Dermis blood vessel endothelial cell (primary cell): ENCODE measurements around the gene AIPL1. TPM values are rescaled to one million over a fixed set of nuclear protein-coding genes. Genes with fewer than 3 reads are reported as not detected.

Experiments
- DNase-seq: peaks from one replicate; pipeline ENCODE4 v3.0.0; 2010
- total RNA-seq: library from RNA; depleted of rRNA; stranded (reverse); fragments of >200 nt; gene quantifications from 2 replicates; pipeline ENCODE4 v1.2.3, GENCODE V29; 2014

AIPL1 gene
- total RNA-seq, 1 donor from 2014 or later: not detected

DNA sequence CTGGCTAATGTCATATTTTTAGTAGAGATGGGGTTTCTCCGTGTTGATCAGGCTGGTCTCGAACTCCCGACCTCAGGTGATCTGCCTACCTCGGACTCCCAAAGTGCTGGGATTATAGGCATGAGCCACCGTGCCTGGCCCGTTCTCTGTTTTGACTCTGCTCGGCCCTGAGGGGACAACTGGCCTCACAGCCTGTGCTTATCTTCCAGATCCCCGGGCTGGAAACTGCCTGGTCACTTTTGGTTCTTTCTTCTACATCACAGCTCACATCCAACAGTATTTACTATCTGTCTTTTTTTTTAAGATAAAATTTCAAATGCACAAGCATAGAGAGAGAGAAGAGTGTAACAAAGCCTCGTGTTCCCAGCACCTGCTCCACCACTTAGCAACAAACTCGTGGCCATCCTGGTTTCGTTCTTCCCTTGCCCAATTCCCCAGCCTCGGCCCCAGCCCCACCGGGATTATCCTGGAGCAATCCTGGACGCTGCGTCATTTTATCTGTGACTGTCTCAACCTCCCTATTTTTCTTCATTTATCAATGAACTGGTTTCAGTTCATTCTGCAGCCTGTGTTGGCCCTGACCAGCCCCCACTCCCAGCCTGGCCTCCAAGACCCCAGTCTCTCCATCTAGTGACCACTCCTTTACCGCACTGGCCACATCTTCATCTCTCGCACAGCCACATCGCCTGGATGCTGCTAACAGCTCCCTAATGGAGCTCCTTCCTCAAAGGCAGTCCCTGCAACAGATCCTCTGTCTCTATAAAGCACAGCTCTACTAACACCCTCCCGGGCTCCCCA lies 30.5 kb upstream of the AIPL1 start:
- DNase-seq: no peak

GRCh38 chr17:6464446-6465041 lies 29.6 kb upstream of the AIPL1 start:
- DNase-seq: no peak

DNA sequence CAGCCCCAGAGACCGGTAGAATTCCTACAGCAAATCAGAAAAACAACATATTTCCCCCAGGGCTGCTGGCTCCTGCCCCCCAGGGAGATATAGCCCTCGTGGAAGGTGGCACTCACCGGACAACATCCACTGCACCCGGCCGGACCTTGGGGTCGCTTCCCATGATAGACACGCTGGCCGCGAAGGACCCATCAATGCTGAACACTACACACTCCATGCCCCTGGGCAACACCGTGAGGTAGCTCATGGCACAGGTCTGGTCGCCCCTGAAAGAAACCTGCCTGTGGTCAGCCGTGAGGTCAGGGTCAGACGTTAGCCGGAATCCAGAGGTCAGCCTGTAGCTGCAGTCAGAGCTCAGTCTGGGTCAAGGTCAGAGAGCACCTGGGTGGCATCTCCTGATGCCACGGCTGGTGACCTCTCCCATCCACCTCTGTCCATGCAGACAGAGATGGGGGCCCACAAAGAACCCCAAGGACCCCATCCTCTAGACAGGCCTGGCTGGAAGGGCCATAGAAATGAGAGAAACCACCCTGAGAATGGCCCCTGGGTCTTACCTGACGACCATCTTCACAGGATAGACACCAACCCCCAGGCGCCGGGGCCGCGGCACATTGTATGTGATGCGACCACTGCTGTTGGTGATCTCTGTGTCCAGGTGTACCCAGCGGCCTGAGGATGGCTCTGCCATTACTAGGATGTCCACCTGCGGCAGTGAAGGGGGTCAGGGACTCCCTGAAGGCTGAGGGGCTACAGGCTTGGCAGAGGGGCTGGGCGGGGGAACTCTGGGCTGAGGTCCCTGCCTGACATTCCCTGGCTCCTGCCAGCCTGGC lies 28.9 kb upstream of the AIPL1 start:
- no peak for DNase-seq

DNA sequence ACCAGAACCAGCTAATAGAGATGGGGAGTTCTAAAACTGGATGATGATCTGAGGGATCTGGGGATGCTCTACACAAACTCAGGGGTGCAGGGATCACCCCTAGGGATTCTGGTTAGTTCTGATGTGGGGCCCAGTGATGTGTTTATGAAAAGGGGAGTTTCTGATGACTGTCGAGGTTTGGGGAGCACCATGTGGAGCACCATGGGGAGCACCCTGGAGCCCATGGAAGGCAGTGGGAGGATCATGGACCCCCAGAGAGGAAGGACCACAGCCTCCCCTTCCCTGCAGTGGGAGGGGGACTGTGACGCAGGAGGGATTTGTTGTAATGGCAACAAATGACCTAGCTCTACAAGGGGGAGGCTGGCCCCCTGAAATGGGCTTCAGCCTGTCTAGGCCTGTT lies 27.8 kb upstream of the AIPL1 start:
- no peak for DNase-seq

DNA sequence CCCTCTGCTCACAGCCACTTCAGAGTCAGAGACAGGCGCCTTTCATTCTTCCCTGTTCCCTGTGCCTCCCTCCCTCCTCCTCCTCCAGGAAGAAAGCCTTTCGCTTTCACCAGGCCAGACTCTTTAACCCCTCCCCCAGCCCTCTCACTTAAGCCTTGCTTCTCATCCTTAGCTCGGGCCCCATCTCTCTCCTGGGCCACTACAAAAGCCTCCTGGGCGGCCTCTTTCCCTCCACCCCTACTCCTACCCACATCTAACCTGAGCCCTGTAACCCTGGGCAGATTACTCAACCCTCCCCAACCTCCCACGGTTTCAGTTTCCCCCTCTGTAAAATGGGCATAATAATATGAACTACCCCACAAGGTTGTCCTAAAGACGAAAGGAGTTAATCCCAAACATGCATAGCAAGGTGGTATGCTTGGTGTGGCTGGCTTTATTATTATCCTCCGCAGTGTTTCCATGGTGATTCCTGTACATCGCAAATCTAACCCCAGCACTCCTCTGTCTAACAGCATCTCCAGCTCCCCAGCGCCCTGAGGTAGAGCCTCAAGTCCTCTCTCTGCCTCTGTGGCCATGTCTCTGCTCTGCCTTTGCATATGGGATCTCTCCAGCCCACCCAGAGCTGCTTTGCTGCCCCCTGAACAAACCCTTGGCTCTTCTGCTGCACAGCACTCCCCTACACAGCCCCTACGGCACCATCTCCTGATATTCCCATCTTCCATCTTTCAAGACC lies 27.0 kb upstream of the AIPL1 start:
- no peak for DNase-seq

DNA sequence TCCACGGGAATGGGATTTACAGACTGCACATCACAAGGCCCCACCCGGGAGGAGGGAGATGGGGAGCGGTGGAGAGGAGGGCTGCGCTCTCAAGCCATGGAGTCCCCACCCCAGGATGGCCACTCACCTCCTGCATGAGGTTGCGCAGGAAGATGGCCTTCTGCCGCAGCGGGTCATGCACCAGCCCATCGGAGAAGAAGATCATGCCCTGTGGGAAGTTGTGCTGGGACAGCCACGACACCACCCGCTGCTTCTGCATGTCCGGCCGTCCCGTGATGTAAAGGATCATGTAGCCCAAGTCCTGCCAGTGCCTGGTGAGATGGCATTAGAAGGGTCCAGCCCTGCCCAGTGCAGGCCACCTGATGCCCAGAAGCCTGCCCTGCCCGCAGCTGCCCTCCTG lies 26.3 kb upstream of the AIPL1 start:
- DNase-seq: no peak

GRCh38 chr17:6460531-6461161 lies 25.7 kb upstream of the AIPL1 start:
- DNase-seq: no peak

- no peak for DNase-seq
Measured at GRCh38 chr17:6458460-6458950, 23.6 kb upstream of the AIPL1 start.

DNA sequence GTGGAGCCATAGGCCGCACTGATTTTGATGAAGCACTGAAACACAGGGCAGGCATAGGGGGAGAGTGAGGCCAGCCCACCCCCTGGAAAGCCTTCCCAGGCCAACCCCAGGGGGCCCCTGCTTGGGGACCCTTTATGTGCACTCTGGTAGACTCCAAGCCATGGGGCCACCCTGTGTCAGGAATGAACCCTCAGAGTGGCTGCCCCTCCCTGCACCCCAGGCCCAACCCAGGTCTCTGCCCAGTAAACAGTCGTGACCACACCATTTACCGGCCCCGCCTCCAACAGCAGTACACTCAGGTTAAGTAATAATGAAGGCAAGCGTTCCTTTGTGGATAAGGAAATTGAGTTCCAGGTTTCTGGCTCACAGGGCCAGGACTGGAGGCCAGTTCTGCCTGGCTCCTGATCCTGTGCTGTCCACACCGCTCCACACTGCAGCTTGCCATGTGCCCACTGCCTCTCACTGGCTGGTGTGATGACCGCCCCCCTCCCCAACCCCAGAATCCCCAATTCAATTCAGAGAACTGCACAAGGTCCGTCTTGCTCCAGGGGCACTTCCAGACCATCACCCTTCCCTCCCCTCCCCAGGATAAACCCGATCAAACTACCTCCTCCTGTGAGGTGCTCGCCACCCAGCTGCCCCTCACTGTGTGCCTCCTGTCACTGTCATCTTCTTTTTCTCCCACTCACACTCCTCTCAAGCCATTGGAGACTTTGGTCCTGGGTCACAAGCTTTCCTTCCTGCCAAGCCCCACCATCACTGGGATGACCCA lies 23.0 kb upstream of the AIPL1 start:
- DNase-seq: no peak

DNA sequence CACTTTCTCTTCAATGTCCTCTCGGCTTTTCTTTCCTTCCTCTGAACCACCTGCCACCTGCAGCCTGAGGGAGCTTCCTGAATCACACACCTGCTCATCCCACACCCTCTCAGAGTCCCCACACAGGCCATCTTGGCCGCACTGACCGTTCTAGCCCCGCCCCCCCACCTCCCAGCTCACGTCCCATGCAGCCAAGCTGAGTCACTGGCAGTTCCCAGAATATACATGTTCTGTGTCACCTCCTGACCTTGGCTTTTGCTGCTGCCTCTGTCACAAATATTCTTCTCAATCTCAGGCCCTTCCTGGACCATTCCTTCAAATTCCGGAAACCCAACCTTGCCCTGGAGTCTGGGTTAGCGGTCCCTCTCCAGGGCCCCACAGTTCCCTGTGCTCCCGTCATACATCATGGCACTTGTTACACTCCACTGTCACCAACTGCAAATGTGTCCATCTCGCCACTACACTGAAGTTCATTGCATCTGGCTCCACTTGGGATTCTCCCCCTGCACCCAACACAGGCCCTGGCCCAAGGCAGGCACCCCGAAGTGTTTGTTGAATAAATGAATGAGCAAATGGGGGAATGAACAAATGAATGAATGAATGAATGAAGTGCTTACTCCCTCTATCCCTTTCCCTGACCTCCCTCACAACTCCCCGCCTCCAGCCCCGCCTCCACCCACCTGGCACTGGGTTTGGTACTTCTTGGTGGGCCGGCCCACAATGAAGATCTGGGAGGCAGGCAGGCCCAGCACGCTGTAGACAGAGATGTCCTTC lies 22.2 kb upstream of the AIPL1 start:
- DNase-seq: peak; percentile 71

- no peak for DNase-seq
Measured at GRCh38 chr17:6456321-6456720, 21.4 kb upstream of the AIPL1 start.

- DNase-seq: peak; percentile 62
Measured at GRCh38 chr17:6455321-6455705, 20.4 kb upstream of the AIPL1 start.

DNA sequence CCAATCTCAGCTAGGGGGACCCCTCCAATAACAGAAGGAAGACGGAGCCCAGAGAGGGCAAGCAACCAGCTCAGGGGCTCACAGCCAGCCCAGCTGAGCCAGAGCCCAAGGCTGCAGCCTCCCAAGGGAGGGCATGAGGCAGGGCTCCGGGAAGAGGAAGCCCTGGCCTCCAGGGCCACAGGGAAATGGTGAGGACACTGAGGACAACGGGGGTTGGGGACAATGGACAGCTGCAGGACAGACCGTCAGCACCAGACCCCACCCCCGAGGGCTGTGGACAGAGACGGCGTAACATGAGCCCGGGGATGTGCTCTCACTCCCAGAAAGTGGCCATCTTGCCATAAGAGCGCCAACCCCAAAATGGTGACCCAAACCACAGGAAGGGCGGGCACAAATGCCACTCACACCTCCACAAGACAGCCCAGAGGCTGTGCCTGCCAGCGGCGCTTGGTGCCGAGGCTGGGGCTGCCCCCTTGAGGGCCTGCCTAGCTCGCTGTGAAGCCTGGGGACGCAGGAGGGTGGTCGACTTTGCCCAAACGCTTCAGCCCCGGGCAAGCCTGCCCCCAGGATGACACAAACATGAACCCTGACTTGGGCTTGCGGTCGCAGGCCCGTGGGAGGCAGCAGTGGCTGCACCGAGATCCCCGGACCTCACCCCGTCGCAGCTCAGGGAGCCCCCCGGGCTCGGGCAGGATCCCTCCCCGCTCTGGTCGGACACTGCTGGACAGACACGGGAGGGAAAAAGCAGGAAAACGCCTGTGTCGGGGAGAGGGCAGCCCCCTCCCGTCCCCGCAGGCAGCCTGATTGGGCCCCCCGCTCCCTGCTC lies 19.8 kb upstream of the AIPL1 start:
- DNase-seq: no peak

- no peak for DNase-seq
Measured at GRCh38 chr17:6453279-6454024, 18.5 kb upstream of the AIPL1 start.

- no peak for DNase-seq
Measured at GRCh38 chr17:6452471-6453266, 17.7 kb upstream of the AIPL1 start.

DNA sequence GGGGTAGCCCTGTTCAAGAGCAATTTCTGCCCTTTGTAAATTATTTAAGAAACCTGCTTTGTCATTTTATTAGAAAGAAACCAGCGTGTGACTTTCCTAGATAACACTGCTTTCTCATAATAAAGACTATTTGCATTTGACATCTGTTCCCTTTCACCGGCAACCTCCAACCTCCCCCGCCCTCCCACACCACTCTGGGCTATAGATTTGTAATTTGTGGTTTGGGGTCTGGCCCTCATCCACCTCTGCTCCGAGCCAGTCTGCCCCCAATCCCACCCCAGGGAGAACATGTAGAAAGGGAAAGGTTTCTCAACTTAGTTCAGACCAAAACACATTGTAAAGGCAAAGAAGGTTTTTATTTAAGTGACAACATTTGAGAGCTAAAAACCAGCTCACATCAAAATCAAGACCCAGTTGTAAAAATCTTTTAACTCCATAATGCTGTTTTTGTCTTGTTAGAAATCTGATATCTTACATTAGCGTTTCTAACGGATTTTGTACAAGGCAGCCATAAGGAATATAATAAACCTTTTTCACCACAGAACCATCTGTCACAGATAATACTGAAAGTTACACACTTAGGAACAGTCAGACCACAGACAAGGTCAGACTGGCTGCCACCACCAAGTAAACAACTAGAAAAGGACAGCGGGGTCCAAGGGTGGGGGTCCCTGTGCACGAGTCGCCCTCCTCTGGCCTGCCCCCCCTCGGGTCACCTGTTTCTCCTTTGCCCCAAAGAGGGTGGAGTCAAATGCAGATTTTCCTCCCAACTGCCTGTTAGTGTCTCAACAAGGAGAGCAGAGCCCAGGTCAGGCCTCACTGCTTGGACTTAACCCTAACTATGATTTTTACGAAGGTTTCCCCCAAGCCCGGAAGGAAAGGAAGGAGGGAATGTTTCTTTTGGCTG lies 16.3 kb upstream of the AIPL1 start:
- peak; percentile 16 for DNase-seq

DNA sequence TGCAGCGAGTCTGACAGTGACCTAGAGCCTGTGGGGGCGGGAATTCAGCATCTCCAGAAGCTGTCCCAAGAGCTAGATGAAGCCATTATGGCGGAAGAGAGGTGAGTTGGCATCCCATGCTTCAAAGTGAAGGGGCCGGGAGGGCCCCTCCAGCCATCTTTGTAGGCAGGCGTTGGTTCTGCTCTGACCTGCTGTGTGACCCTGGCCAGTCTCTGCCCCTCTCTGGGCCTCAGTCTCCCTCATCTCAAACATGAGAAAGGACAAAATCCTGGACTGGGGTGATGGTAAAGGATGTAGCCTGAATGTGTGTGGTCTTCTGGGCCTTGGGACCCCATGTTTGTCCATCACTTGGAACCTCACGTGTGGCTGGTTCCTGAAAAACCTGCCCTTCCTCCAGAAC lies 14.4 kb upstream of the AIPL1 start:
- DNase-seq: no peak
